K562 (cell line): ENCODE measurements around the gene ZNF644. TPM values are rescaled to one million over a fixed set of nuclear protein-coding genes. Genes with fewer than 3 reads are reported as not detected.

Experiments used
- ATAC-seq: fragments of 200-7000 bp; cut with Tn5 transposase; 3 replicates; pipeline ENCODE4 v1.9.1; 2020; ENCODE audit warnings: moderate library complexity
- BruUV-seq: library from RNA; stranded (reverse); fragments of 400-500 nt; replicated peaks from 2 replicates; lab custom pipeline; 2021; lab: Mats Ljungman, UMichigan
- CTCF ChIA-PET: fragments of 300-600 bp; formaldehyde crosslinking; extraction: SDS; loops from one replicate; lab custom pipeline; 2021; ENCODE audit warnings: low intra/inter-chr PET ratio; lab: Yijun Ruan, JAX
- POLR2A ChIA-PET: fragments of 300-600, 350-650 bp; sonication (Branson Sonifier 250); formaldehyde crosslinking; extraction: SDS; loops from one replicate; lab custom pipeline; 2021; ENCODE audit warnings: antibody characterized with exemption, inconsistent platforms; lab: Yijun Ruan, JAX
- DNase-seq, 4 experiments: peaks; one replicate each; pipeline versions ENCODE4 v3.0.0 to v3.0.0-alpha.2; 2011 to 2018; ENCODE audit warnings: low spot score in 3 of 4, mixed read lengths in 3 of 4; ENCODE audit errors: extremely low read depth in 1 of 4
- FAIRE-seq: peaks from 2 replicates; lab custom pipeline; 2011; peaks lifted over from hg19 to GRCh38; lab: Jason Lieb, UNC
- H2AFZ ChIP-seq: 2 replicates; pipeline ENCODE4 v1.6.0; 2011; ENCODE audit warnings: low read depth, low read length, control low read depth, inconsistent platforms
- H3K27ac ChIP-seq: fragments of 200-600 bp; 3 replicates; pipeline ENCODE4 v1.8.0; 2011; ENCODE audit warnings: low read depth, mild to moderate bottlenecking, control low read depth, inconsistent platforms, low read length, moderate library complexity, mixed read lengths; ENCODE audit errors: extremely low read depth
- H3K27me3 ChIP-seq, 2 experiments: fragments of 300-600 bp in 1 of 2; 2 replicates in 1 of 2; 3 replicates in 1 of 2; pipeline versions ENCODE4 v1.6.0 to v1.8.0; 2011; ENCODE audit warnings: inconsistent platforms in 2 of 2, low read length in 2 of 2, mild to moderate bottlenecking in 1 of 2, mixed read lengths in 1 of 2, moderate library complexity in 1 of 2; ENCODE audit not compliant: control insufficient read depth in 2 of 2, insufficient read depth in 2 of 2
- H3K36me3 ChIP-seq: fragments of 300-600 bp; 3 replicates; pipeline ENCODE4 v1.8.0; 2011; ENCODE audit warnings: mild to moderate bottlenecking, low read length, inconsistent platforms; ENCODE audit not compliant: control insufficient read depth, insufficient read depth
- H3K4me1 ChIP-seq, 2 experiments: fragments of 200-600 bp in 1 of 2; replicated peaks in 1 of 2; 2 replicates in 1 of 2; 3 replicates in 1 of 2; pipeline versions ENCODE4 v1.5.1 to v1.8.0; 2011; ENCODE audit warnings: inconsistent platforms in 2 of 2, low read length in 2 of 2, mild to moderate bottlenecking in 1 of 2, mixed read lengths in 1 of 2, moderate library complexity in 1 of 2; ENCODE audit not compliant: control insufficient read depth in 2 of 2, insufficient read depth in 2 of 2
- H3K4me2 ChIP-seq: 2 replicates; pipeline ENCODE4 v1.6.1; 2011; ENCODE audit warnings: low read length, control low read depth, inconsistent platforms, mixed read lengths; ENCODE audit not compliant: insufficient read depth
- H3K4me3 ChIP-seq: fragments of 200-600 bp; sonication (generic), shearing (Covaris generic); 2 replicates; pipeline ENCODE4 v1.5.1; 2016; ENCODE audit warnings: control low read depth, inconsistent platforms
- H3K79me2 ChIP-seq: fragments of 200-600 bp; 3 replicates; pipeline ENCODE4 v1.8.0; 2011; ENCODE audit warnings: low read length, inconsistent platforms; ENCODE audit not compliant: control insufficient read depth, insufficient read depth
- H3K9ac ChIP-seq, 2 experiments: 2 replicates each; pipeline versions ENCODE4 v1.6.0 to v1.6.1; 2011; ENCODE audit warnings: low read depth in 2 of 2, low read length in 2 of 2, control low read depth in 1 of 2, inconsistent platforms in 1 of 2, mild to moderate bottlenecking in 1 of 2, mixed read lengths in 1 of 2; ENCODE audit not compliant: insufficient read depth in 1 of 2
- H3K9me1 ChIP-seq: one replicate; pipeline ENCODE4 v1.6.0; 2011; ENCODE audit warnings: inconsistent platforms, mild to moderate bottlenecking, low read length, moderate library complexity; ENCODE audit not compliant: control insufficient read depth, insufficient read depth
- H3K9me3 ChIP-seq: replicated peaks from 2 replicates; pipeline ENCODE4 v1.5.1; 2011; ENCODE audit warnings: low read depth, low read length, inconsistent platforms; ENCODE audit not compliant: control insufficient read depth, insufficient read depth
- H4K20me1 ChIP-seq: replicated peaks from 2 replicates; pipeline ENCODE4 v1.6.1; 2011; ENCODE audit warnings: low read length, inconsistent platforms, mixed read lengths; ENCODE audit not compliant: control insufficient read depth, insufficient read depth
- CCNT2 ChIP-seq: IDR thresholded peaks from 2 replicates; pipeline ENCODE4 v1.6.1; 2011; ENCODE audit warnings: borderline replicate concordance, low read depth, mild to moderate bottlenecking, moderate library complexity, mixed read lengths, low read length; ENCODE audit not compliant: insufficient read length; ENCODE audit errors: extremely low read depth
- DLX4 ChIP-seq: fragments of 250-450 bp; sonication (Bioruptor Pico); IDR thresholded peaks from 2 replicates; pipeline ENCODE4 v1.6.1; 2021; ENCODE audit warnings: mild to moderate bottlenecking
- E2F6 ChIP-seq, 2 experiments: IDR thresholded peaks; 2 replicates each; pipeline ENCODE4 v1.6.1; 2011; ENCODE audit warnings: borderline replicate concordance in 1 of 2, control low read depth in 1 of 2, low read depth in 1 of 2, low read length in 1 of 2, mild to moderate bottlenecking in 1 of 2, mixed read lengths in 1 of 2, moderate library complexity in 1 of 2; ENCODE audit not compliant: insufficient read depth in 1 of 2, insufficient read length in 1 of 2, poor library complexity in 1 of 2, severe bottlenecking in 1 of 2; ENCODE audit errors: extremely low read depth in 1 of 2
- HNRNPH1 ChIP-seq: fragments of 200-400 bp; formaldehyde crosslinking; optimal IDR thresholded peaks from 2 replicates; pipeline ENCODE3; 2017; ENCODE audit warnings: low read depth, mild to moderate bottlenecking, low read length, moderate library complexity
- JUND ChIP-seq, 2 experiments: IDR thresholded peaks; 2 replicates in 1 of 2; 3 replicates in 1 of 2; pipeline ENCODE4 v1.6.1; 2011; ENCODE audit warnings: borderline replicate concordance in 2 of 2, low read depth in 2 of 2, low read length in 2 of 2, improper control_type of control experiment in 1 of 2, missing biosample characterization in 1 of 2, missing genetic modification characterization in 1 of 2, missing genetic modification reagents in 1 of 2
- KAT8 ChIP-seq: fragments of 450-650 bp; IDR thresholded peaks from 2 replicates; pipeline ENCODE4 v1.6.1; 2016; ENCODE audit warnings: low read depth, mild to moderate bottlenecking
- RUNX1 ChIP-seq: sonication (generic); IDR thresholded peaks from 2 replicates; pipeline ENCODE4 v1.6.1; 2016; ENCODE audit warnings: antibody characterized with exemption, low read depth
- SMARCA4 ChIP-seq: fragments of 450-650 bp; IDR thresholded peaks from 2 replicates; pipeline ENCODE4 v1.6.1; 2016
- SRSF9 ChIP-seq: fragments of 200-400 bp; formaldehyde crosslinking; IDR thresholded peaks from 2 replicates; pipeline ENCODE4 v1.6.1; 2017; ENCODE audit warnings: low read depth, low read length, borderline replicate concordance
- WGBS: fragments of 100-300 bp; shearing (Covaris generic); methylation state at CpG from one replicate; pipeline ENCODE4 v1.1.6; 2016; ENCODE audit warnings: low coverage, mixed read lengths; ENCODE audit not compliant: insufficient coverage; ENCODE audit errors: missing lambda C conversion rate; 5-methylcytosine and 5-hydroxymethylcytosine counted together
- in situ Hi-C: fragments of 300-500 bp; cut with MboI; formaldehyde crosslinking; loops from 4 replicates; pipeline ENCODE4 v1.15.0; 2018; ENCODE audit warnings: inconsistent platforms, mixed read lengths
- intact Hi-C: fragments of 100-400 bp; cut with micrococcal nuclease; formaldehyde crosslinking; loops from 2 replicates; pipeline ENCODE4 v1.14.2; 2022
- polyA plus RNA-seq, 8 experiments: library from polyadenylated mRNA; depleted of rRNA in 4 of 8; stranded (reverse) in 5 of 8; unstranded in 3 of 8; fragments of >200 nt; fragmentation: Nextera tagmentation in 2 of 8; fragmentation: Illumina TruSeq in 1 of 8; extraction: Ambion mirVana in 2 of 8; extraction: Trizol in 1 of 8; gene quantifications; 2 replicates each; pipeline versions ENCODE4 v1.2.1 to v1.2.3, GENCODE V29; 2011 to 2014; ENCODE audit warnings: inconsistent platforms in 1 of 8, missing spikeins in 1 of 8
- total RNA-seq, 7 experiments: library from RNA; depleted of rRNA in 6 of 7; stranded (reverse); fragments of >200 nt in 6 of 7; fragmentation: Illumina TruSeq in 2 of 7; extraction: Trizol in 2 of 7; gene quantifications; 2 replicates each; pipeline versions ENCODE4 v1.2.1 to v1.2.3, GENCODE V29; 2011 to 2021; ENCODE audit warnings: low replicate concordance in 1 of 7
- TF ChIP-seq, protein P1 (sequence below), 2 experiments: fragments of 250-450 bp in 1 of 2; fragments of 450-650 bp in 1 of 2; sonication (Bioruptor Pico) in 1 of 2; IDR thresholded peaks; 2 replicates each; pipeline versions ENCODE4 v1.6.1 to v1.8.0; 2016 to 2021; ENCODE audit warnings: mild to moderate bottlenecking in 2 of 2, moderate library complexity in 2 of 2, missing compliant biosample characterization in 1 of 2, missing genetic modification characterization in 1 of 2

The ZNF644 gene
- total and polyA plus RNA-seq, 9 of the 15 experiments (the other 6 are each of a cell fraction or from before 2014, with no cell fraction given) = 25.3 to 71.4 (median 39.6) TPM

- peaks cover 25% of the 10 kb centered on the region; the same call in 1 of the 3 replicates for H3K36me3 ChIP-seq
- peak overlapping the region; percentile 83 for H3K4me3 ChIP-seq
- no TSS peak for BruUV-seq
- H3K4me1 ChIP-seq = peaks cover 13 to 15% of the 10 kb centered on the region in 2 experiments; a peak in 4 of 5 replicates
- peak overlapping the region; percentile 79 for H3K4me2 ChIP-seq
- peak overlapping the region; percentile 99 to 100; a peak in 3 of 4 replicates for H3K9ac ChIP-seq
- H3K9me3 ChIP-seq = no peaks in the 10 kb centered on the region
- CTCF ChIA-PET = no interaction called here
- POLR2A ChIA-PET = interaction anchor here (0.6 to 5.0 kb wide), 16 partner anchors 10 to 1541 kb away, joined by 3 to 40 read pairs (median 3); no protein-coding TSS in a partner anchor
- in situ Hi-C loops (no loop called here), intact Hi-C loops (loop anchor here (10.0 kb wide), 1 partner anchor 208 kb away; no protein-coding TSS in a partner anchor)
- H3K27ac ChIP-seq = peak overlapping the region; percentile 100
- peaks cover 7% of the 10 kb centered on the region; the same call in 1 of the 2 replicates for H4K20me1 ChIP-seq
- WGBS = 91% methylated on average over 5 of the region's 6 CpGs
- H2AFZ ChIP-seq = peak overlapping the region; percentile 94
- H3K79me2 ChIP-seq = peaks cover 51% of the 10 kb centered on the region
- ATAC-seq = no peak
- no peaks in the 10 kb centered on the region for H3K9me1 ChIP-seq
- H3K27me3 ChIP-seq = no peaks in the 10 kb centered on the region
- no peak for FAIRE-seq
- no peak for DNase-seq
- no peak for TF ChIP-seq CCNT2
- no peak for TF ChIP-seq HNRNPH1
- TF ChIP-seq SRSF9 = no peak
- TF ChIP-seq KAT8 = no peak
- no peak for TF ChIP-seq E2F6 (IDR thresholded peaks at IDR 0.05; ENCODE audit: borderline replicate concordance in 1 of 2, extremely low read depth in 1 of 2, insufficient read depth in 1 of 2, insufficient read length in 1 of 2, low read depth in 1 of 2, low read length in 1 of 2, poor library complexity in 1 of 2, severe bottlenecking in 1 of 2)
- TF ChIP-seq JUND (IDR thresholded peaks at IDR 0.05; ENCODE audit: borderline replicate concordance, low read depth, low read length) = no peak
- TF ChIP-seq JUND (tag; IDR thresholded peaks at IDR 0.05; ENCODE audit: borderline replicate concordance, low read depth, low read length) = 0 out of 3 replicates have a peak, but pooled peaks have one; percentile 2
- TF ChIP-seq DLX4 (CRISPR knock-in tag) = no peak
- no peak for TF ChIP-seq RUNX1
- TF ChIP-seq, protein P1, sequence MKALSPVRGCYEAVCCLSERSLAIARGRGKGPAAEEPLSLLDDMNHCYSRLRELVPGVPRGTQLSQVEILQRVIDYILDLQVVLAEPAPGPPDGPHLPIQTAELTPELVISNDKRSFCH (CRISPR knock-in tag; IDR thresholded peaks at IDR 0.05) = no peak
- TF ChIP-seq, protein P1 (tag; IDR thresholded peaks at IDR 0.05) = peak; percentile 61; the same call in 1 of the 2 replicates
- TF ChIP-seq SMARCA4 = 0 out of 2 replicates have a peak, but pooled peaks have one; percentile 30
Measured at GRCh38 chr1:91022518-91022929, 689 bp upstream of the ZNF644 start.
